H1 (cell line): ENCODE results near the gene RAPGEF5. TPM values are rescaled to one million over a fixed set of nuclear protein-coding genes. Genes with fewer than 3 reads are reported as not detected.

Experiments
- CTCF ChIA-PET: fragments of 300-600 bp; sonication (Branson Sonifier 250); formaldehyde crosslinking; loops from one replicate; lab custom pipeline; 2021; ENCODE audit not compliant: partially characterized antibody; lab: Charles Lee
- POLR2A ChIA-PET: fragments of 300-600 bp; sonication (Branson Sonifier 250); formaldehyde crosslinking; loops from one replicate; lab custom pipeline; 2021; ENCODE audit warnings: inconsistent platforms; ENCODE audit not compliant: partially characterized antibody; lab: Charles Lee
- DNase-seq, 2 experiments: peaks; one replicate each; pipeline versions ENCODE4 v3.0.0 to v3.0.0-alpha.2; 2010 to 2022; ENCODE audit warnings: low spot score in 2 of 2, low read depth in 1 of 2, mixed read lengths in 1 of 2
- FAIRE-seq: peaks from 2 replicates; lab custom pipeline; 2011; peaks lifted over from hg19 to GRCh38; lab: Jason Lieb, UNC
- H2AFZ ChIP-seq: 2 replicates; pipeline ENCODE4 v1.8.1; 2012; ENCODE audit warnings: low read length, inconsistent platforms
- H2AK5ac ChIP-seq: 2 replicates; pipeline ENCODE4 v1.6.1; 2013; ENCODE audit warnings: low read depth, low read length
- H2BK120ac ChIP-seq: replicated peaks from 2 replicates; pipeline ENCODE3; 2013; ENCODE audit warnings: low read depth, low read length, inconsistent platforms
- H2BK12ac ChIP-seq: 2 replicates; pipeline ENCODE4 v1.6.1; 2013; ENCODE audit warnings: low read depth, low read length
- H2BK15ac ChIP-seq: 2 replicates; pipeline ENCODE4 v1.6.1; 2013; ENCODE audit warnings: low read length
- H2BK20ac ChIP-seq: 2 replicates; pipeline ENCODE4 v1.6.1; 2013; ENCODE audit warnings: low read length
- H2BK5ac ChIP-seq: 2 replicates; pipeline ENCODE4 v1.6.1; 2013; ENCODE audit warnings: low read depth, low read length
- H3K14ac ChIP-seq: 2 replicates; pipeline ENCODE4 v1.6.1; 2013; ENCODE audit warnings: inconsistent platforms; ENCODE audit not compliant: insufficient read length
- H3K18ac ChIP-seq: 2 replicates; pipeline ENCODE4 v1.6.1; 2013; ENCODE audit warnings: low read length; ENCODE audit errors: extremely low read depth
- H3K23ac ChIP-seq: 2 replicates; pipeline ENCODE4 v1.6.1; 2013; ENCODE audit warnings: inconsistent platforms; ENCODE audit not compliant: insufficient read length
- H3K23me2 ChIP-seq: 2 replicates; pipeline ENCODE4 v1.6.1; 2013; ENCODE audit warnings: low read depth, low read length
- H3K27ac ChIP-seq: 2 replicates; pipeline ENCODE4 v1.6.1; 2011; ENCODE audit warnings: low read depth, low read length, inconsistent platforms
- H3K27me3 ChIP-seq, 4 experiments: replicated peaks in 1 of 4; 1 replicate in 1 of 4; 2 replicates in 3 of 4; pipeline versions ENCODE4 v1.6.1 to v1.8.1; 2011 to 2013; ENCODE audit warnings: low read length in 3 of 4, mild to moderate bottlenecking in 3 of 4, inconsistent platforms in 2 of 4, mixed read lengths in 2 of 4, moderate library complexity in 1 of 4; ENCODE audit not compliant: control insufficient read depth in 3 of 4, insufficient read depth in 3 of 4; ENCODE audit errors: extremely low read depth in 1 of 4
- H3K36me3 ChIP-seq, 4 experiments: 2 replicates each; pipeline versions ENCODE4 v1.6.1 to v1.8.1; 2011 to 2013; ENCODE audit warnings: mild to moderate bottlenecking in 4 of 4, low read length in 3 of 4, moderate library complexity in 2 of 4, control low read depth in 1 of 4, inconsistent platforms in 1 of 4; ENCODE audit not compliant: insufficient read depth in 4 of 4, control insufficient read depth in 2 of 4
- H3K4ac ChIP-seq: replicated peaks from 2 replicates; pipeline ENCODE3; 2013; ENCODE audit warnings: low read length, low read depth, mixed read lengths, inconsistent platforms; ENCODE audit not compliant: insufficient read length
- H3K4me1 ChIP-seq, 4 experiments: replicated peaks in 1 of 4; 1 replicate in 1 of 4; 2 replicates in 3 of 4; pipeline versions ENCODE4 v1.6.1 to v1.8.1; 2011 to 2013; ENCODE audit warnings: low read length in 3 of 4, inconsistent platforms in 2 of 4, mixed read lengths in 1 of 4; ENCODE audit not compliant: insufficient read depth in 4 of 4, control insufficient read depth in 3 of 4
- H3K4me2 ChIP-seq, 2 experiments: 2 replicates each; pipeline versions ENCODE4 v1.6.1 to v1.8.1; 2011 to 2013; ENCODE audit warnings: low read depth in 2 of 2, low read length in 2 of 2, control low read depth in 1 of 2, inconsistent platforms in 1 of 2, mild to moderate bottlenecking in 1 of 2; ENCODE audit not compliant: insufficient read depth in 1 of 2
- H3K4me3 ChIP-seq, 4 experiments: fragments of 200-600, 300-600 bp in 1 of 4; sonication (generic), shearing (Covaris generic), sonication (Bioruptor Twin) in 1 of 4; 2 replicates each; pipeline versions ENCODE4 v1.5.1 to v1.8.1; 2011 to 2016; ENCODE audit warnings: low read length in 4 of 4, low read depth in 3 of 4, control low read depth in 2 of 4, inconsistent platforms in 2 of 4, mild to moderate bottlenecking in 2 of 4, mixed read lengths in 1 of 4, moderate library complexity in 1 of 4; ENCODE audit not compliant: insufficient read depth in 2 of 4; ENCODE audit errors: extremely low read depth in 1 of 4
- H3K56ac ChIP-seq: replicated peaks from 2 replicates; pipeline ENCODE3; 2013; ENCODE audit warnings: low read depth, mild to moderate bottlenecking, mixed read lengths, low read length, inconsistent platforms; ENCODE audit not compliant: insufficient read length
- H3K79me1 ChIP-seq: 2 replicates; pipeline ENCODE4 v1.6.1; 2013; ENCODE audit warnings: low read depth, low read length, control low read depth
- H3K79me2 ChIP-seq, 2 experiments: 2 replicates each; pipeline versions ENCODE4 v1.6.1 to v1.8.1; 2012 to 2013; ENCODE audit warnings: low read length in 2 of 2, mild to moderate bottlenecking in 2 of 2, inconsistent platforms in 1 of 2; ENCODE audit not compliant: insufficient read depth in 2 of 2, control insufficient read depth in 1 of 2
- H3K9ac ChIP-seq, 4 experiments: replicated peaks in 1 of 4; 1 replicate in 1 of 4; 2 replicates in 3 of 4; pipeline versions ENCODE4 v1.6.1 to v1.8.1; 2011 to 2013; ENCODE audit warnings: low read depth in 3 of 4, low read length in 3 of 4, control low read depth in 2 of 4, mild to moderate bottlenecking in 2 of 4, moderate library complexity in 2 of 4, inconsistent platforms in 1 of 4; ENCODE audit errors: extremely low read depth in 1 of 4
- H3K9me3 ChIP-seq, 2 experiments: 2 replicates each; pipeline versions ENCODE4 v1.6.1 to v1.8.1; 2012 to 2013; ENCODE audit warnings: mild to moderate bottlenecking in 2 of 2, moderate library complexity in 2 of 2, control low read depth in 1 of 2, inconsistent platforms in 1 of 2, low read depth in 1 of 2, low read length in 1 of 2, mixed read lengths in 1 of 2; ENCODE audit not compliant: insufficient read depth in 2 of 2
- H4K20me1 ChIP-seq, 2 experiments: replicated peaks in 1 of 2; 2 replicates each; pipeline versions ENCODE3 to v1.8.1; 2011 to 2013; ENCODE audit warnings: inconsistent platforms in 2 of 2, low read length in 2 of 2, mild to moderate bottlenecking in 1 of 2; ENCODE audit not compliant: insufficient read depth in 2 of 2, control insufficient read depth in 1 of 2
- H4K5ac ChIP-seq: 2 replicates; pipeline ENCODE4 v1.6.1; 2013; ENCODE audit warnings: low read length, low read depth, mixed read lengths, inconsistent platforms; ENCODE audit not compliant: insufficient read length
- H4K8ac ChIP-seq: 2 replicates; pipeline ENCODE4 v1.8.0; 2013; ENCODE audit warnings: mild to moderate bottlenecking, moderate library complexity, low read length, inconsistent platforms; ENCODE audit not compliant: insufficient read depth; ENCODE audit errors: extremely low read depth
- H4K91ac ChIP-seq: replicated peaks from 2 replicates; pipeline ENCODE3; 2013; ENCODE audit warnings: low read length, mixed read lengths, inconsistent platforms; ENCODE audit not compliant: insufficient read length
- ATF3 ChIP-seq: IDR thresholded peaks from 2 replicates; pipeline ENCODE4 v1.6.1; 2011; ENCODE audit warnings: low read depth, mild to moderate bottlenecking, low read length; ENCODE audit not compliant: insufficient read depth
- CBX8 ChIP-seq: fragments of 300-800, 300-1000 bp; sonication (generic); IDR thresholded peaks from 2 replicates; pipeline ENCODE4 v1.7.1; 2016; ENCODE audit warnings: low read depth, low read length, borderline replicate concordance
- EZH2 ChIP-seq: fragments of 200-600 bp; sonication (generic); IDR thresholded peaks from 2 replicates; pipeline ENCODE4 v1.7.1; 2012; ENCODE audit warnings: low read depth, mild to moderate bottlenecking, moderate library complexity, low read length, inconsistent platforms; ENCODE audit not compliant: severe bottlenecking
- KDM4A ChIP-seq: IDR thresholded peaks from one replicate; pipeline ENCODE4 v1.7.1; 2012; ENCODE audit warnings: low read depth, mild to moderate bottlenecking, moderate library complexity, low read length, inconsistent platforms; ENCODE audit not compliant: severe bottlenecking
- KDM5A ChIP-seq: fragments of 200-600 bp; IDR thresholded peaks from 2 replicates; pipeline ENCODE4 v1.7.1; 2012; ENCODE audit warnings: mild to moderate bottlenecking, low read length, inconsistent platforms, mixed read lengths
- SP2 ChIP-seq: IDR thresholded peaks from 2 replicates; pipeline ENCODE4 v1.6.1; 2012; ENCODE audit warnings: mild to moderate bottlenecking, low read length, inconsistent platforms
- TBP ChIP-seq: IDR thresholded peaks from 2 replicates; pipeline ENCODE4 v1.6.1; 2011; ENCODE audit warnings: low read depth, low read length, improper control_type of control experiment
- TCF12 ChIP-seq: IDR thresholded peaks from 2 replicates; pipeline ENCODE4 v1.6.1; 2011; ENCODE audit warnings: low read depth, mild to moderate bottlenecking, low read length
- TEAD4 ChIP-seq: IDR thresholded peaks from 2 replicates; pipeline ENCODE4 v1.6.1; 2012; ENCODE audit warnings: low read depth, low read length, inconsistent platforms, mixed read lengths
- ZNF274 ChIP-seq: IDR thresholded peaks from 2 replicates; pipeline ENCODE4 v1.7.0; 2012; ENCODE audit warnings: low read length, borderline replicate concordance; ENCODE audit errors: extremely low read depth
- WGBS, 2 experiments: shearing (Covaris generic) in 1 of 2; methylation state at CpG; one replicate each; pipeline versions ENCODE4 v1.1.6 to v1.1.7; 2013 to 2015; ENCODE audit warnings: low lambda C conversion rate in 2 of 2, mixed read lengths in 2 of 2, inconsistent platforms in 1 of 2, low coverage in 1 of 2, missing lambda C conversion rate in 1 of 2; ENCODE audit not compliant: insufficient replicate concordance in 2 of 2, insufficient coverage in 1 of 2, insufficient read length in 1 of 2; ENCODE audit errors: extremely low coverage in 1 of 2, missing lambda C conversion rate in 1 of 2; 5-methylcytosine and 5-hydroxymethylcytosine counted together
- polyA plus RNA-seq, 7 experiments: library from polyadenylated mRNA; depleted of rRNA in 3 of 7; stranded (reverse) in 5 of 7; unstranded in 2 of 7; fragments of >200 nt in 5 of 7; fragments of 200-250 nt in 2 of 7; gene quantifications; 1 replicate in 5 of 7; 2 replicates in 1 of 7; 4 replicates in 1 of 7; pipeline versions ENCODE4 v1.2.1 to v1.2.3, GENCODE V29; 2011 to 2013; ENCODE audit warnings: missing spikeins in 2 of 7, mixed read lengths in 2 of 7
- total RNA-seq: library from RNA; stranded (reverse); fragmentation: NEBNext Ultra II Directional; extraction: Animal tissue kit (Norgen Biotek cat#: 25700); gene quantifications from 2 replicates; pipeline ENCODE4 v1.2.1, GENCODE V29; 2021
- TF ChIP-seq, protein P1 (sequence below): IDR thresholded peaks from 2 replicates; pipeline ENCODE4 v1.6.1; 2012; ENCODE audit warnings: inconsistent platforms

Gene RAPGEF5
- total and polyA plus RNA-seq, 2 of the 8 experiments (the other 6 are each of a cell fraction or from before 2014, with no cell fraction given): 4.4 to 22.9 TPM

GRCh38 chr7:22400150-22400814 is 43.3 kb upstream of the RAPGEF5 start:
- H3K27me3 ChIP-seq: no peaks in the 10 kb centered on the region
- no peak overlapping the region for H2BK120ac ChIP-seq
- no peaks in the 10 kb centered on the region for H3K79me1 ChIP-seq
- no peak for TF ChIP-seq ATF3
- TF ChIP-seq TBP: no peak
- TF ChIP-seq CBX8: no peak
- no peak for TF ChIP-seq TCF12
- no peak for TF ChIP-seq KDM5A
- TF ChIP-seq, protein P1, sequence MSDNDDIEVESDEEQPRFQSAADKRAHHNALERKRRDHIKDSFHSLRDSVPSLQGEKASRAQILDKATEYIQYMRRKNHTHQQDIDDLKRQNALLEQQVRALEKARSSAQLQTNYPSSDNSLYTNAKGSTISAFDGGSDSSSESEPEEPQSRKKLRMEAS: no peak
- TF ChIP-seq TEAD4: no peak
- no peak for TF ChIP-seq ZNF274
- no peak for TF ChIP-seq KDM4A
- no peak for TF ChIP-seq EZH2
- no peak for TF ChIP-seq SP2
- H4K8ac ChIP-seq: no peak overlapping the region
- H3K18ac ChIP-seq: no peak overlapping the region
- no peak overlapping the region for H2BK15ac ChIP-seq
- H2BK20ac ChIP-seq: no peak overlapping the region
- no peak overlapping the region for H3K27ac ChIP-seq
- H4K5ac ChIP-seq: no peak overlapping the region
- H3K4me1 ChIP-seq: peaks cover 0 to 3% (median 0%) of the 10 kb centered on the region in 4 experiments; a peak in 1 of 7 replicates
- H3K23ac ChIP-seq: no peak overlapping the region
- no peak for DNase-seq
- no peak overlapping the region for H2AK5ac ChIP-seq
- H3K9me3 ChIP-seq: no peaks in the 10 kb centered on the region
- H3K4me2 ChIP-seq: no peak overlapping the region
- no peak overlapping the region for H3K56ac ChIP-seq
- H2AFZ ChIP-seq: no peak overlapping the region
- POLR2A ChIA-PET: no interaction called here
- no peak overlapping the region for H2BK5ac ChIP-seq
- H4K20me1 ChIP-seq: no peaks in the 10 kb centered on the region
- H3K14ac ChIP-seq: no peak overlapping the region
- no peak overlapping the region for H4K91ac ChIP-seq
- no peak overlapping the region for H2BK12ac ChIP-seq
- no peak for FAIRE-seq
- H3K79me2 ChIP-seq: no peaks in the 10 kb centered on the region
- no peak overlapping the region for H3K9ac ChIP-seq
- no peaks in the 10 kb centered on the region for H3K36me3 ChIP-seq
- WGBS, 2 experiments: 88% methylated on average over 10 of the region's 10 CpGs; no CpG with 5 or more reads in 1 of the 2 experiments
- H3K4me3 ChIP-seq: no peak overlapping the region
- no peak overlapping the region for H3K4ac ChIP-seq
- H3K23me2 ChIP-seq: no peaks in the 10 kb centered on the region
- CTCF ChIA-PET: interaction anchor here (0.6 to 2.5 kb wide), 4 partner anchors 10 to 251 kb away, joined by 3 to 9 read pairs (median 3); no protein-coding TSS in a partner anchor
